Calu3 (cell line): ENCODE data around the gene SLC30A10. TPM values are rescaled to one million over a fixed set of nuclear protein-coding genes. Genes with fewer than 3 reads are reported as not detected.
"Not testable (repeated sequence)": the region's sequence is repeated elsewhere in the genome, so short reads cannot be mapped to it uniquely, and the experiment has no call there.

Source experiments
- BruUV-seq: library from RNA; stranded (reverse); fragments of 400-500 nt; replicated peaks from 2 replicates; lab custom pipeline; 2021; lab: Mats Ljungman, UMichigan
- CTCF ChIA-PET: fragments of 300-600 bp; sonication (Branson Sonifier 250); formaldehyde crosslinking; loops from one replicate; lab custom pipeline; 2022; ENCODE audit warnings: antibody characterized with exemption; lab: Charles Lee
- DNase-seq: peaks from one replicate; pipeline ENCODE4 v3.0.0; 2022
- H3K27ac Mint-ChIP-seq: one replicate; pipeline ENCODE4 v1.8.0; 2022; ENCODE audit warnings: mixed read lengths; ENCODE audit not compliant: unreplicated experiment
- H3K27me3 Mint-ChIP-seq: one replicate; pipeline ENCODE4 v1.8.0; 2022; ENCODE audit warnings: mixed read lengths; ENCODE audit not compliant: unreplicated experiment
- H3K36me3 Mint-ChIP-seq: one replicate; pipeline ENCODE4 v1.8.0; 2022; ENCODE audit warnings: mild to moderate bottlenecking, moderate library complexity, mixed read lengths; ENCODE audit not compliant: insufficient read depth, unreplicated experiment
- H3K4me1 Mint-ChIP-seq: one replicate; pipeline ENCODE4 v1.8.0; 2022; ENCODE audit warnings: mild to moderate bottlenecking, low read depth, mixed read lengths; ENCODE audit not compliant: unreplicated experiment
- H3K4me3 Mint-ChIP-seq: one replicate; pipeline ENCODE4 v1.8.0; 2022; ENCODE audit warnings: mild to moderate bottlenecking, low read depth, moderate library complexity, mixed read lengths; ENCODE audit not compliant: unreplicated experiment
- H3K9me3 Mint-ChIP-seq: one replicate; pipeline ENCODE4 v1.8.0; 2022; ENCODE audit warnings: low read depth, mixed read lengths; ENCODE audit not compliant: unreplicated experiment
- intact Hi-C: fragments of 100-400 bp; cut with micrococcal nuclease; formaldehyde crosslinking; loops from one replicate; pipeline ENCODE4 v1.10.0; 2022; ENCODE audit not compliant: unreplicated experiment
- total RNA-seq: library from RNA; stranded (reverse); gene quantifications from 2 replicates; pipeline ENCODE4 v1.2.3, GENCODE V29; 2022
- TF ChIP-seq, protein P1 (sequence below): fragments of 200-600 bp; IDR thresholded peaks from one replicate; pipeline ENCODE4 v1.8.0; 2022; ENCODE audit warnings: antibody characterized with exemption; ENCODE audit not compliant: unreplicated experiment

SLC30A10 gene
- total RNA-seq, 1 experiment from 2014 or later = not detected

DNA sequence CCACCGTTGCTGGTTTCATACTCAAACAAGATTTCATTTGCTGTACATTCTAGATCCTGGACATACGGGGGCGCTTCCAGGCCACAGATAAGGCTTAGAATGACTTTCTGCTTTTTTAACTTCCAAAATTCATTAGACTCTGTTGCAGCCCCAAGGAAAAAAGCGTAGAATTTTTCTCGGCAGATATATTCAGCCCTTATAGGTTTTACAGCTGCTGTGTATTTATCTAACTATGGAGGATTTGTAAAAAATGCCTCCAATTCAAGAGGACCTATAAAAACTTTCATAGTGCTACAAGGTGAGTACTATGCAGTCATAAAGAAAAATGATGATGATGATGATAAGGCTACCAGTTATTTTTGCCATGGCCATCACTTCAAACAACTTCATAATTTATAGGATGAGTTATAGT, 51.6 kb downstream of the SLC30A10 start:
- TF ChIP-seq, protein P1, sequence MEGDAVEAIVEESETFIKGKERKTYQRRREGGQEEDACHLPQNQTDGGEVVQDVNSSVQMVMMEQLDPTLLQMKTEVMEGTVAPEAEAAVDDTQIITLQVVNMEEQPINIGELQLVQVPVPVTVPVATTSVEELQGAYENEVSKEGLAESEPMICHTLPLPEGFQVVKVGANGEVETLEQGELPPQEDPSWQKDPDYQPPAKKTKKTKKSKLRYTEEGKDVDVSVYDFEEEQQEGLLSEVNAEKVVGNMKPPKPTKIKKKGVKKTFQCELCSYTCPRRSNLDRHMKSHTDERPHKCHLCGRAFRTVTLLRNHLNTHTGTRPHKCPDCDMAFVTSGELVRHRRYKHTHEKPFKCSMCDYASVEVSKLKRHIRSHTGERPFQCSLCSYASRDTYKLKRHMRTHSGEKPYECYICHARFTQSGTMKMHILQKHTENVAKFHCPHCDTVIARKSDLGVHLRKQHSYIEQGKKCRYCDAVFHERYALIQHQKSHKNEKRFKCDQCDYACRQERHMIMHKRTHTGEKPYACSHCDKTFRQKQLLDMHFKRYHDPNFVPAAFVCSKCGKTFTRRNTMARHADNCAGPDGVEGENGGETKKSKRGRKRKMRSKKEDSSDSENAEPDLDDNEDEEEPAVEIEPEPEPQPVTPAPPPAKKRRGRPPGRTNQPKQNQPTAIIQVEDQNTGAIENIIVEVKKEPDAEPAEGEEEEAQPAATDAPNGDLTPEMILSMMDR = peak; percentile 34
- DNase-seq = peak; percentile 30
- no peaks in the 10 kb centered on the region for H3K36me3 Mint-ChIP-seq
- H3K4me1 Mint-ChIP-seq = no peaks in the 10 kb centered on the region
- intact Hi-C loops = loop anchor here (5.0 kb wide), 1 partner anchor 100 kb away; no protein-coding TSS in a partner anchor
- H3K27ac Mint-ChIP-seq = no peak overlapping the region
- no TSS peak for BruUV-seq
- CTCF ChIA-PET = no interaction called here
- H3K9me3 Mint-ChIP-seq = no peaks in the 10 kb centered on the region
- no peaks in the 10 kb centered on the region for H3K27me3 Mint-ChIP-seq
- H3K4me3 Mint-ChIP-seq = no peak overlapping the region

DNA sequence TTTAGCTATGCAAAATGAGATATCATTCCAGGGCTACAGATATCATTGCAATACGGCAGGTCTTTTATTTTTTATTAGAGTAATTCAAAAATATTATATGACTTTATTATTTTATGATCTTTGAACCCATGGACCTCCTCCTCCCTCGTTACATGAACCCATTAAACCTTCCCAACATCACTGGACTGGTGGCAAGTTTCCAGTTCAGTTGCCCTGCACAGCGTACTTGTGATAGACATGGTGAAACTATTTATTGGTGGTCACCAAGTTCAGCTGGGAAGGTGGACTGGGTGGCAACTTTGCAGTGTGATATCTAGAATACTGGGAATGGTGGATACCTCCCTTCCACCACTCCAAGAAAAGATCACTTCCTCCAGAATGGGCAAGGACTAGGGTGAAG, 52.5 kb downstream of the SLC30A10 start:
- Mint-ChIP-seq H3K4me1 (no peaks in the 10 kb centered on the region), H3K27ac (no peak overlapping the region), H3K36me3 (no peaks in the 10 kb centered on the region), H3K9me3 (no peaks in the 10 kb centered on the region), H3K27me3 (no peaks in the 10 kb centered on the region), H3K4me3 (no peak overlapping the region)
- TF ChIP-seq, protein P1 = no peak
- CTCF ChIA-PET = no interaction called here
- DNase-seq = no peak
- BruUV-seq = no TSS peak
- intact Hi-C loops = loop anchor here (5.0 kb wide), 1 partner anchor 101 kb away; no protein-coding TSS in a partner anchor

DNA sequence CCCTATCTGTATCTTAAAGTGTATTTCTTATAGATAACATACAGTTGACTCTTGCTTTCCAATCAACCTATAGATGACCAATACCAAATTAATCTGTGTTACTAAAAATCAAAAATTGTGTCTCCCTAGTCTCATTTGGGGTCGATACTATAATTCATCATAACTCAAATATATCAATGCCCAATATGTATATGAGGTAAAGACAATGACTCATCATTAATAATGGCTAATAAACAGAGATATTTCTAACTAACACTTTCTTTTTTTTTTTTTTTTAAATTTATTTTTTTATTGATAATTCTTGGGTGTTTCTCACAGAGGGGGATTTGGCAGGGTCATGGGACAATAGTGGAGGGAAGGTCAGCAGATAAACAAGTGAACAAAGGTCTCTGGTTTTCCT, 55.8 kb downstream of the SLC30A10 start:
- H3K27ac Mint-ChIP-seq, intact Hi-C loops, H3K27me3 Mint-ChIP-seq, H3K4me3 Mint-ChIP-seq, H3K36me3 Mint-ChIP-seq, BruUV-seq, H3K4me1 Mint-ChIP-seq, H3K9me3 Mint-ChIP-seq, DNase-seq, CTCF ChIA-PET: not testable (repeated sequence)

DNA sequence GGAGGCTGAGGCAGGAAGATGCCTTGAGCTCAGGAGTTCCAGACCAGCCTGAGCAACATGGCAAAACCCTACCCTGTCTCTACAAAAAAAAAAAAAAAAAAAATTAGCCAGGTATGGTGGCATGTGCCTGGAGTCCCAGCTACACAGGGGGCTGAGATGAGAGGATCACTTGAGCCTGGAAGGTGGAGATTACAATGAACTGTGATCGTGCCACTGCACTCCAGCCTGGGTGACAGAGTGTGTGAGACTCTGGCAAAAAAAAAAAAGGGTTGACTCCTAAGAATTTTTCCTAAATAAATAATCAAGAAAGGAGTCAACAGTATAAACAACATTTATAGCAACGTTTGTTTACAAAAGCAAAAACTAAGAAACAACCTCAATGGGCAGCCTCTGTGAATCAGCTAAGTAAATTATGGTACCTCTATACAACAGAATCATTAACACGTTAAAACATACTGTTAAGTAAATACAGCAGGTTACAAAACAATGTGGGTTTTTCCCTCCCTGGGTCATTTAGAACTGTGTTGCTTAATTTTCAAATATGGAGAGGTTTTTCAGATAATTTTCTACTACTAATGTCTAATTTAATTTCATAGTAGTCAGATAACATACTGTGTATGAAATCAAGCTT, 56.8 kb downstream of the SLC30A10 start:
- no peak overlapping the region for H3K27ac Mint-ChIP-seq
- intact Hi-C loops = no loop called here
- H3K27me3 Mint-ChIP-seq = no peaks in the 10 kb centered on the region
- CTCF ChIA-PET = interaction anchor here (0.7 to 0.8 kb wide), 2 partner anchors 32 to 455 kb away, joined by 3 to 4 read pairs; no protein-coding TSS in a partner anchor
- H3K4me3 Mint-ChIP-seq = no peak overlapping the region
- TF ChIP-seq, protein P1 = no peak
- no peak for DNase-seq
- no peaks in the 10 kb centered on the region for H3K36me3 Mint-ChIP-seq
- no TSS peak for BruUV-seq
- H3K4me1 Mint-ChIP-seq = no peaks in the 10 kb centered on the region
- no peaks in the 10 kb centered on the region for H3K9me3 Mint-ChIP-seq

DNA sequence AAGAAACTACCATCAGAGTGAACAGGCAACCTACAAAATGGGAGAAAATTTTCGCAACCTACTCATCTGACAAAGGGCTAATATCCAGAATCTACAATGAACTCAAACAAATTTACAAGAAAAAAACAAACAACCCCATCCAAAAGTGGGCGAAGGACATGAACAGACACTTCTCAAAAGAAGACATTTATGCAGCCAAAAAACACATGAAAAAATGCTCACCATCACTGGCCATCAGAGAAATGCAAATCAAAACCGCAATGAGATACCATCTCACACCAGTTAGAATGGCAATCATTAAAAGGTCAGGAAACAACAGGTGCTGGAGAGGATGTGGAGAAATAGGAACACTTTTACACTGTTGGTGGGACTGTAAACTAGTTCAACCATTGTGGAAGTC, 59.7 kb downstream of the SLC30A10 start:
- DNase-seq, BruUV-seq, CTCF ChIA-PET, H3K9me3 Mint-ChIP-seq, H3K4me3 Mint-ChIP-seq, H3K27ac Mint-ChIP-seq, H3K36me3 Mint-ChIP-seq, intact Hi-C loops, H3K4me1 Mint-ChIP-seq, H3K27me3 Mint-ChIP-seq: not testable (repeated sequence)

Other genes with a start within 250 kb of the SLC30A10 start
- 143 and 155 TPM in 2 replicates for gene EPRS1, start 117.9 kb upstream of the SLC30A10 start, total RNA-seq
- 46.9 and 49.9 TPM in 2 replicates for gene BPNT1, start 161.2 kb upstream of the SLC30A10 start, total RNA-seq
- gene IARS2, start 165.6 kb upstream of the SLC30A10 start, total RNA-seq = 95.5 and 104 TPM in 2 replicates